ENCODE data around the gene VGLL1. TPM values are rescaled to one million over a fixed set of nuclear protein-coding genes. Genes with fewer than 3 reads are reported as not detected.

VGLL1 gene
- total RNA-seq, 1 donor from 2014 or later, result not detected

GRCh38 chrX:136549226-136549625 lies 17.2 kb downstream of the VGLL1 start:
- Histone ChIP-seq H3K4me1 (no peaks in the 10 kb centered on the region), H3K27me3 (no peaks in the 10 kb centered on the region), H3K4me3 (no peak overlapping the region), H3K27ac (no peak overlapping the region), H3K9me3 (no peaks in the 10 kb centered on the region), H3K36me3 (no peaks in the 10 kb centered on the region)
- DNase-seq (ENCODE audit: extremely low spot score in 2 of 2), result no peak
- intact Hi-C loops (cut with DNase I), result no loop called here
- TF ChIP-seq POLR2A (IDR thresholded peaks at IDR 0.05) (no peak), POLR2AphosphoS5 (IDR thresholded peaks at IDR 0.05; ENCODE audit: insufficient read depth in 1 of 2, low read depth in 1 of 2) (no peak), CTCF (IDR thresholded peaks at IDR 0.05) (no peak)

- Histone ChIP-seq H3K27ac (no peak overlapping the region), H3K4me3 (no peak overlapping the region), H3K9me3 (no peaks in the 10 kb centered on the region), H3K27me3 (no peaks in the 10 kb centered on the region), H3K4me1 (no peaks in the 10 kb centered on the region), H3K36me3 (no peaks in the 10 kb centered on the region)
- intact Hi-C loops (cut with DNase I), result no loop called here
- no peak for TF ChIP-seq CTCF (IDR thresholded peaks at IDR 0.05)
- TF ChIP-seq POLR2A (IDR thresholded peaks at IDR 0.05), result no peak
- TF ChIP-seq POLR2AphosphoS5 (IDR thresholded peaks at IDR 0.05; ENCODE audit: insufficient read depth in 1 of 2, low read depth in 1 of 2), result no peak
- DNase-seq (ENCODE audit: extremely low spot score in 2 of 2), result no peak
Observed at GRCh38 chrX:136551410-136551809, 19.4 kb downstream of the VGLL1 start.

- TF ChIP-seq CTCF (IDR thresholded peaks at IDR 0.05), result no peak
- Histone ChIP-seq H3K4me1 (no peaks in the 10 kb centered on the region), H3K36me3 (no peaks in the 10 kb centered on the region), H3K4me3 (no peak overlapping the region), H3K27me3 (no peaks in the 10 kb centered on the region), H3K27ac (no peak overlapping the region), H3K9me3 (no peaks in the 10 kb centered on the region)
- intact Hi-C loops (cut with DNase I), result no loop called here
- DNase-seq (ENCODE audit: extremely low spot score in 2 of 2), result no peak
Observed at GRCh38 chrX:136555694-136556093, 23.7 kb downstream of the VGLL1 start.

- Histone ChIP-seq H3K4me1 (no peaks in the 10 kb centered on the region), H3K36me3 (no peaks in the 10 kb centered on the region), H3K9me3 (no peaks in the 10 kb centered on the region), H3K4me3 (no peak overlapping the region), H3K27me3 (no peaks in the 10 kb centered on the region), H3K27ac (no peak overlapping the region)
- no peak for TF ChIP-seq CTCF (IDR thresholded peaks at IDR 0.05)
- TF ChIP-seq POLR2AphosphoS5 (IDR thresholded peaks at IDR 0.05; ENCODE audit: insufficient read depth in 1 of 2, low read depth in 1 of 2), result no peak
- TF ChIP-seq POLR2A (IDR thresholded peaks at IDR 0.05), result no peak
- intact Hi-C loops (cut with DNase I), result no loop called here
- DNase-seq (ENCODE audit: extremely low spot score in 2 of 2), result no peak
Observed at GRCh38 chrX:136572030-136572429, 40.0 kb downstream of the VGLL1 start.

GRCh38 chrX:136574548-136574947 lies 42.5 kb downstream of the VGLL1 start:
- H3K27me3 ChIP-seq, result no peaks in the 10 kb centered on the region
- H3K9me3 ChIP-seq, result no peaks in the 10 kb centered on the region
- no peak overlapping the region for H3K27ac ChIP-seq
- TF ChIP-seq POLR2A (IDR thresholded peaks at IDR 0.05), result no peak
- no peak for TF ChIP-seq CTCF (IDR thresholded peaks at IDR 0.05)
- no peak for TF ChIP-seq POLR2AphosphoS5 (IDR thresholded peaks at IDR 0.05; ENCODE audit: insufficient read depth in 1 of 2, low read depth in 1 of 2)
- H3K4me1 ChIP-seq, result no peaks in the 10 kb centered on the region
- H3K36me3 ChIP-seq, result no peaks in the 10 kb centered on the region
- intact Hi-C loops (cut with DNase I), result no loop called here
- no peak for DNase-seq (ENCODE audit: extremely low spot score in 2 of 2)
- no peak overlapping the region for H3K4me3 ChIP-seq
